GM11168 (cell line): ENCODE measurements around the gene CTNND2.
"Not testable (repeated sequence)": the region's sequence is repeated elsewhere in the genome, so short reads cannot be mapped to it uniquely, and the experiment has no call there.

ENCODE experiments used
- in situ Hi-C: fragments of 300-500 bp; cut with MboI; formaldehyde crosslinking; loops from one replicate; pipeline ENCODE4 v1.12.0; 2022; ENCODE audit warnings: low sequenced_read_pairs; ENCODE audit not compliant: unreplicated experiment

Gene CTNND2

GRCh38 chr5:11023945-11024344, 880.3 kb downstream of the CTNND2 start:
- in situ Hi-C loops, result no loop called here

- in situ Hi-C loops, result no loop called here
These were observed 890.5 kb downstream of the CTNND2 start for GRCh38 chr5:11013793-11014192.

GRCh38 chr5:11012295-11012694, 892.0 kb downstream of the CTNND2 start:
- in situ Hi-C loops, result no loop called here

GRCh38 chr5:11010429-11011210, 893.6 kb downstream of the CTNND2 start:
- in situ Hi-C loops, result no loop called here

GRCh38 chr5:11009576-11009975, 894.7 kb downstream of the CTNND2 start:
- in situ Hi-C loops, result no loop called here

GRCh38 chr5:11007269-11007870, 896.9 kb downstream of the CTNND2 start:
- in situ Hi-C loops, result no loop called here

- in situ Hi-C loops, result not testable (repeated sequence)
These were observed 899.7 kb downstream of the CTNND2 start for GRCh38 chr5:11004523-11004922.

GRCh38 chr5:11000515-11001353, 903.5 kb downstream of the CTNND2 start:
- in situ Hi-C loops, result no loop called here

- in situ Hi-C loops, result no loop called here
These were observed 904.5 kb downstream of the CTNND2 start for GRCh38 chr5:10999714-11000113.

- in situ Hi-C loops, result no loop called here
These were observed 908.4 kb downstream of the CTNND2 start for GRCh38 chr5:10995891-10996290.

GRCh38 chr5:10994091-10994986, 909.9 kb downstream of the CTNND2 start:
- in situ Hi-C loops, result no loop called here

GRCh38 chr5:10990634-10991033, 913.6 kb downstream of the CTNND2 start:
- in situ Hi-C loops, result no loop called here

GRCh38 chr5:10989577-10990263, 914.5 kb downstream of the CTNND2 start:
- in situ Hi-C loops, result no loop called here

- in situ Hi-C loops, result no loop called here
These were observed 915.6 kb downstream of the CTNND2 start for GRCh38 chr5:10988622-10989021.

- in situ Hi-C loops, result no loop called here
These were observed 916.2 kb downstream of the CTNND2 start for GRCh38 chr5:10987925-10988504.

GRCh38 chr5:10987276-10987924, 916.8 kb downstream of the CTNND2 start:
- in situ Hi-C loops, result no loop called here

GRCh38 chr5:10985721-10986110, 918.5 kb downstream of the CTNND2 start:
- in situ Hi-C loops, result no loop called here

- in situ Hi-C loops, result no loop called here
These were observed 919.0 kb downstream of the CTNND2 start for GRCh38 chr5:10985091-10985720.
